H1 (cell line): ENCODE data around the gene ACTG1.

Experiments used
- CTCF ChIP-seq, 3 experiments: IDR thresholded peaks; 1 replicate in 2 of 3; 2 replicates in 1 of 3; pipeline versions ENCODE4 v1.5.1 to v1.6.1; 2011; ENCODE audit warnings: low read length in 3 of 3, mild to moderate bottlenecking in 3 of 3, inconsistent platforms in 2 of 3, low read depth in 1 of 3, moderate library complexity in 1 of 3; ENCODE audit not compliant: insufficient read depth in 1 of 3; ENCODE audit errors: control extremely low read depth in 1 of 3
- JUND ChIP-seq: IDR thresholded peaks from 2 replicates; pipeline ENCODE4 v1.6.1; 2011; ENCODE audit warnings: mild to moderate bottlenecking, improper control_type of control experiment, low read length
- NANOG ChIP-seq: IDR thresholded peaks from 2 replicates; pipeline ENCODE4 v1.6.1; 2011; ENCODE audit warnings: low read length, low read depth, mild to moderate bottlenecking, inconsistent platforms; ENCODE audit not compliant: insufficient read depth, poor library complexity, severe bottlenecking
- NRF1 ChIP-seq: IDR thresholded peaks from 2 replicates; pipeline ENCODE4 v1.6.1; 2011; ENCODE audit warnings: mild to moderate bottlenecking, low read depth, low read length, improper control_type of control experiment
- RAD21 ChIP-seq, 2 experiments: IDR thresholded peaks in 1 of 2; conservative IDR thresholded peaks in 1 of 2; 2 replicates each; pipeline ENCODE4 v1.6.1; 2011; ENCODE audit warnings: low read depth in 2 of 2, low read length in 2 of 2, improper control_type of control experiment in 1 of 2, inconsistent platforms in 1 of 2, mild to moderate bottlenecking in 1 of 2, moderate library complexity in 1 of 2
- SIX5 ChIP-seq: IDR thresholded peaks from 2 replicates; pipeline ENCODE4 v1.6.1; 2011; ENCODE audit warnings: mild to moderate bottlenecking, low read depth, low read length
- TAF1 ChIP-seq: IDR thresholded peaks from 2 replicates; pipeline ENCODE4 v1.6.1; 2011; ENCODE audit warnings: mild to moderate bottlenecking, low read depth, low read length

GRCh38 chr17:81511804-81512561, 616 bp downstream of the ACTG1 start:
- TF ChIP-seq TAF1 (no peak), CTCF (IDR thresholded peaks at IDR 0.05; ENCODE audit: control extremely low read depth in 1 of 3, insufficient read depth in 1 of 3, low read depth in 1 of 3, low read length in 3 of 3) (no peak), NANOG (no peak), NRF1 (no peak), JUND (no peak), SIX5 (no peak), RAD21 (IDR thresholded peaks at IDR 0.05 in 1 of 2, conservative IDR thresholded peaks at IDR 0.05 in 1 of 2; ENCODE audit: low read depth in 2 of 2, low read length in 2 of 2) (no peak)
